Pancreas (tissue), 10 donors: ENCODE measurements around the gene NUDT14. TPM values are rescaled to one million over a fixed set of nuclear protein-coding genes. Genes with fewer than 3 reads are reported as not detected.

Experiments used
- ATAC-seq, 4 donors: fragments of 200-7000 bp; cut with Tn5 transposase; one replicate each; pipeline versions ENCODE4 v1.8.0 to v1.9.1; 2020; ENCODE audit warnings: mild to moderate bottlenecking in 4 of 4, moderate library complexity in 4 of 4
- DNase-seq, 6 donors: peaks; one replicate each; pipeline ENCODE4 v3.0.0-alpha.2; 2020
- FAIRE-seq: peaks from 2 replicates; lab custom pipeline; 2012; peaks lifted over from hg19 to GRCh38; lab: Jason Lieb, UNC
- H3K27ac ChIP-seq, 4 donors: fragments of 200-600 bp; sonication (generic); 1 replicate in 3 of 4; 2 replicates in 1 of 4; pipeline versions ENCODE4 v1.5.0 to v1.8.0; 2020
- H3K27me3 ChIP-seq, 4 donors: fragments of 200-600 bp; one replicate each; pipeline ENCODE4 v1.8.0; 2021
- H3K36me3 ChIP-seq, 3 donors: fragments of 200-600 bp; sonication (generic) in 1 of 3; one replicate each; pipeline versions ENCODE4 v1.5.0 to v1.8.0; 2020 to 2021
- H3K4me1 ChIP-seq, 3 donors: fragments of 200-600 bp; one replicate each; pipeline ENCODE4 v1.8.0; 2021
- H3K4me3 ChIP-seq, 4 donors: fragments of 200-600 bp; sonication (generic) in 2 of 4; one replicate each; pipeline versions ENCODE4 v1.5.0 to v1.8.0; 2020 to 2021
- H3K9me3 ChIP-seq, 4 donors: fragments of 200-600 bp; one replicate each; pipeline ENCODE4 v1.8.0; 2021
- CTCF ChIP-seq, 4 donors: fragments of 200-600 bp; sonication (generic) in 3 of 4; IDR thresholded peaks; one replicate each; pipeline versions ENCODE4 v1.5.0 to v1.8.0; 2021; ENCODE audit warnings: antibody characterized with exemption in 4 of 4
- WGBS, 2 donors: extraction: QIAGEN DNeasy Blood & Tissue Kit; methylation state at CpG; one replicate each; pipeline ENCODE4 v1.1.7; 2013; 5-methylcytosine and 5-hydroxymethylcytosine counted together
- intact Hi-C, 3 donors: fragments of 100-400 bp; cut with DNase I; formaldehyde crosslinking; loops; one replicate each; pipeline versions ENCODE4 v1.11.1 to v1.14.2; 2022
- polyA plus RNA-seq, 2 donors: library from polyadenylated mRNA; stranded (reverse); fragments of 200-250 nt; gene quantifications; one replicate each; pipeline ENCODE4 v1.2.3, GENCODE V29; 2013
- total RNA-seq, 6 donors: library from RNA; stranded (reverse); fragmentation: NEBNext Ultra II Directional in 4 of 6; extraction: Animal tissue kit (Norgen Biotek cat#: 25700) in 4 of 6; gene quantifications; one replicate each; pipeline versions ENCODE4 v1.2.1 to v1.2.4, GENCODE V29; 2021 to 2023
- donor health status: healthy with polysubstance abuse.
- donor health status: DM: no; HTN: no; CAD: no; lungs with moderate emphysema.
- donor health status: DM: no; HTN: no; CAD: no.
- donor health status: control.
- donor health status: control.
- donor health status: Bipolar disorder and iron deficiency.
- donor health status: DM: yes; HTN: yes; CAD: no.
- donor health status: DM: no; HTN: no; CAD: no.
- donor health status: DM: no; HTN: no; CAD: no.
- donor health status: DM: yes; HTN: yes; CAD: no.

The NUDT14 gene
- total and polyA plus RNA-seq, 8 donors: 24.7 to 64.9 (median 32.6) TPM

- no peak for TF ChIP-seq CTCF (IDR thresholded peaks at IDR 0.05)
- H3K4me3 ChIP-seq: no peak overlapping the region
- FAIRE-seq (no peak), ATAC-seq (no peak), DNase-seq (peak in 2 of 6 donors; percentile 47 to 75)
- intact Hi-C loops: no loop called here
- no peaks in the 10 kb centered on the region for H3K36me3 ChIP-seq
- H3K4me1 ChIP-seq: no peaks in the 10 kb centered on the region
- WGBS, 2 donors: 94 to 96% methylated on average over 38 to 40 of the region's 40 CpGs
- H3K27me3 ChIP-seq: no peaks in the 10 kb centered on the region
- no peaks in the 10 kb centered on the region for H3K9me3 ChIP-seq
- no peak overlapping the region for H3K27ac ChIP-seq
Observed at GRCh38 chr14:105146181-105146975, 34.7 kb downstream of the NUDT14 start.

GRCh38 chr14:105145381-105146180, 35.5 kb downstream of the NUDT14 start:
- DNase-seq: peak in 3 of 6 donors; percentile 22 to 67 (median 55)
- 95 to 97% methylated on average over 28 of the region's 28 CpGs for WGBS, 2 donors
- Histone ChIP-seq H3K27ac (no peak overlapping the region), H3K9me3 (no peaks in the 10 kb centered on the region), H3K4me1 (no peaks in the 10 kb centered on the region), H3K27me3 (no peaks in the 10 kb centered on the region), H3K36me3 (no peaks in the 10 kb centered on the region), H3K4me3 (no peak overlapping the region)
- TF ChIP-seq CTCF (IDR thresholded peaks at IDR 0.05): no peak
- intact Hi-C loops: no loop called here
- ATAC-seq: no peak
- FAIRE-seq: no peak

- WGBS, 2 donors: 95 to 96% methylated on average over 32 of the region's 32 CpGs
- FAIRE-seq (no peak), DNase-seq (peak in 2 of 6 donors; percentile 53 to 77), ATAC-seq (no peak)
- no peak overlapping the region for H3K27ac ChIP-seq
- no peaks in the 10 kb centered on the region for H3K36me3 ChIP-seq
- H3K9me3 ChIP-seq: no peaks in the 10 kb centered on the region
- TF ChIP-seq CTCF (IDR thresholded peaks at IDR 0.05): no peak
- no peaks in the 10 kb centered on the region for H3K4me1 ChIP-seq
- no peak overlapping the region for H3K4me3 ChIP-seq
- no peaks in the 10 kb centered on the region for H3K27me3 ChIP-seq
- intact Hi-C loops: no loop called here
Observed at GRCh38 chr14:105144666-105145380, 36.3 kb downstream of the NUDT14 start.

- H3K4me1 ChIP-seq: no peaks in the 10 kb centered on the region
- no peak for FAIRE-seq
- no peaks in the 10 kb centered on the region for H3K9me3 ChIP-seq
- peak in 1 of 6 donors; percentile 38 for DNase-seq
- H3K27ac ChIP-seq: no peak overlapping the region
- intact Hi-C loops: no loop called here
- H3K27me3 ChIP-seq: no peaks in the 10 kb centered on the region
- H3K4me3 ChIP-seq: no peak overlapping the region
- no peak for ATAC-seq
- 94 to 96% methylated on average over 12 to 16 of the region's 16 CpGs for WGBS, 2 donors
- TF ChIP-seq CTCF (IDR thresholded peaks at IDR 0.05): no peak
- H3K36me3 ChIP-seq: no peaks in the 10 kb centered on the region
Observed at GRCh38 chr14:105144026-105144665, 37.0 kb downstream of the NUDT14 start.
